ENCODE measurements around the gene TRIM29. TPM values are rescaled to one million over a fixed set of nuclear protein-coding genes. Genes with fewer than 3 reads are reported as not detected.

The TRIM29 gene
- total and polyA plus RNA-seq, 2 experiments from 2014 or later: 0.28 TPM; not detected in 1

DNA sequence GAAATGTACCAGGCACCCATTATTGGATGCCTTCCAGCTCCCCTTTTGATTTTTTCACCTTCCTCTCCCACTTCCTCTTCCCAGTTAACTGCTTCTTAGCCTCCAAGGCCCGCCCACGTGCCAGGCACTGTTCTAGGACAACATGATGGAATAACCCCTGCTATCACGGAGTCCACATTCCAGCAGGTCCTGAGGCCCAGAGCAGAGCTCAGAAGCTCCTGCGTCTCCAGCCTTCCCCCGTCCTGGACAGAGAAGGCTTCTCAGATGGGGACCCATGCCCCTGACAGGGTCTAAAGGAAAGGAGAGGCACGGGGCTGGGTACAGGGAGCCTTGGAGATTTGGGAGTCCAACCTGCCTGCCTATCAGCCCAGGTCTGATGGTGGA lies 29.1 kb downstream of the TRIM29 start:
- no peaks in the 10 kb centered on the region for H3F3A ChIP-seq (replicated peaks; ENCODE audit: low read depth)
- Mint-ChIP-seq H3K4me3 (no peak overlapping the region), H3K9me3 (peaks cover 4% of the 10 kb centered on the region; the same call in 2 of the 3 replicates), H3K36me3 (ENCODE audit: low read depth) (no peaks in the 10 kb centered on the region), H3K27ac (no peak overlapping the region), H3K4me1 (peaks cover 20% of the 10 kb centered on the region), H3K27me3 (ENCODE audit: insufficient read depth, low read depth, poor library complexity) (peaks cover 15% of the 10 kb centered on the region)
- TF ChIP-seq, protein P1, sequence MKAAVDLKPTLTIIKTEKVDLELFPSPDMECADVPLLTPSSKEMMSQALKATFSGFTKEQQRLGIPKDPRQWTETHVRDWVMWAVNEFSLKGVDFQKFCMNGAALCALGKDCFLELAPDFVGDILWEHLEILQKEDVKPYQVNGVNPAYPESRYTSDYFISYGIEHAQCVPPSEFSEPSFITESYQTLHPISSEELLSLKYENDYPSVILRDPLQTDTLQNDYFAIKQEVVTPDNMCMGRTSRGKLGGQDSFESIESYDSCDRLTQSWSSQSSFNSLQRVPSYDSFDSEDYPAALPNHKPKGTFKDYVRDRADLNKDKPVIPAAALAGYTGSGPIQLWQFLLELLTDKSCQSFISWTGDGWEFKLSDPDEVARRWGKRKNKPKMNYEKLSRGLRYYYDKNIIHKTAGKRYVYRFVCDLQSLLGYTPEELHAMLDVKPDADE (IDR thresholded peaks at IDR 0.05): no peak
- TF ChIP-seq, protein P2, sequence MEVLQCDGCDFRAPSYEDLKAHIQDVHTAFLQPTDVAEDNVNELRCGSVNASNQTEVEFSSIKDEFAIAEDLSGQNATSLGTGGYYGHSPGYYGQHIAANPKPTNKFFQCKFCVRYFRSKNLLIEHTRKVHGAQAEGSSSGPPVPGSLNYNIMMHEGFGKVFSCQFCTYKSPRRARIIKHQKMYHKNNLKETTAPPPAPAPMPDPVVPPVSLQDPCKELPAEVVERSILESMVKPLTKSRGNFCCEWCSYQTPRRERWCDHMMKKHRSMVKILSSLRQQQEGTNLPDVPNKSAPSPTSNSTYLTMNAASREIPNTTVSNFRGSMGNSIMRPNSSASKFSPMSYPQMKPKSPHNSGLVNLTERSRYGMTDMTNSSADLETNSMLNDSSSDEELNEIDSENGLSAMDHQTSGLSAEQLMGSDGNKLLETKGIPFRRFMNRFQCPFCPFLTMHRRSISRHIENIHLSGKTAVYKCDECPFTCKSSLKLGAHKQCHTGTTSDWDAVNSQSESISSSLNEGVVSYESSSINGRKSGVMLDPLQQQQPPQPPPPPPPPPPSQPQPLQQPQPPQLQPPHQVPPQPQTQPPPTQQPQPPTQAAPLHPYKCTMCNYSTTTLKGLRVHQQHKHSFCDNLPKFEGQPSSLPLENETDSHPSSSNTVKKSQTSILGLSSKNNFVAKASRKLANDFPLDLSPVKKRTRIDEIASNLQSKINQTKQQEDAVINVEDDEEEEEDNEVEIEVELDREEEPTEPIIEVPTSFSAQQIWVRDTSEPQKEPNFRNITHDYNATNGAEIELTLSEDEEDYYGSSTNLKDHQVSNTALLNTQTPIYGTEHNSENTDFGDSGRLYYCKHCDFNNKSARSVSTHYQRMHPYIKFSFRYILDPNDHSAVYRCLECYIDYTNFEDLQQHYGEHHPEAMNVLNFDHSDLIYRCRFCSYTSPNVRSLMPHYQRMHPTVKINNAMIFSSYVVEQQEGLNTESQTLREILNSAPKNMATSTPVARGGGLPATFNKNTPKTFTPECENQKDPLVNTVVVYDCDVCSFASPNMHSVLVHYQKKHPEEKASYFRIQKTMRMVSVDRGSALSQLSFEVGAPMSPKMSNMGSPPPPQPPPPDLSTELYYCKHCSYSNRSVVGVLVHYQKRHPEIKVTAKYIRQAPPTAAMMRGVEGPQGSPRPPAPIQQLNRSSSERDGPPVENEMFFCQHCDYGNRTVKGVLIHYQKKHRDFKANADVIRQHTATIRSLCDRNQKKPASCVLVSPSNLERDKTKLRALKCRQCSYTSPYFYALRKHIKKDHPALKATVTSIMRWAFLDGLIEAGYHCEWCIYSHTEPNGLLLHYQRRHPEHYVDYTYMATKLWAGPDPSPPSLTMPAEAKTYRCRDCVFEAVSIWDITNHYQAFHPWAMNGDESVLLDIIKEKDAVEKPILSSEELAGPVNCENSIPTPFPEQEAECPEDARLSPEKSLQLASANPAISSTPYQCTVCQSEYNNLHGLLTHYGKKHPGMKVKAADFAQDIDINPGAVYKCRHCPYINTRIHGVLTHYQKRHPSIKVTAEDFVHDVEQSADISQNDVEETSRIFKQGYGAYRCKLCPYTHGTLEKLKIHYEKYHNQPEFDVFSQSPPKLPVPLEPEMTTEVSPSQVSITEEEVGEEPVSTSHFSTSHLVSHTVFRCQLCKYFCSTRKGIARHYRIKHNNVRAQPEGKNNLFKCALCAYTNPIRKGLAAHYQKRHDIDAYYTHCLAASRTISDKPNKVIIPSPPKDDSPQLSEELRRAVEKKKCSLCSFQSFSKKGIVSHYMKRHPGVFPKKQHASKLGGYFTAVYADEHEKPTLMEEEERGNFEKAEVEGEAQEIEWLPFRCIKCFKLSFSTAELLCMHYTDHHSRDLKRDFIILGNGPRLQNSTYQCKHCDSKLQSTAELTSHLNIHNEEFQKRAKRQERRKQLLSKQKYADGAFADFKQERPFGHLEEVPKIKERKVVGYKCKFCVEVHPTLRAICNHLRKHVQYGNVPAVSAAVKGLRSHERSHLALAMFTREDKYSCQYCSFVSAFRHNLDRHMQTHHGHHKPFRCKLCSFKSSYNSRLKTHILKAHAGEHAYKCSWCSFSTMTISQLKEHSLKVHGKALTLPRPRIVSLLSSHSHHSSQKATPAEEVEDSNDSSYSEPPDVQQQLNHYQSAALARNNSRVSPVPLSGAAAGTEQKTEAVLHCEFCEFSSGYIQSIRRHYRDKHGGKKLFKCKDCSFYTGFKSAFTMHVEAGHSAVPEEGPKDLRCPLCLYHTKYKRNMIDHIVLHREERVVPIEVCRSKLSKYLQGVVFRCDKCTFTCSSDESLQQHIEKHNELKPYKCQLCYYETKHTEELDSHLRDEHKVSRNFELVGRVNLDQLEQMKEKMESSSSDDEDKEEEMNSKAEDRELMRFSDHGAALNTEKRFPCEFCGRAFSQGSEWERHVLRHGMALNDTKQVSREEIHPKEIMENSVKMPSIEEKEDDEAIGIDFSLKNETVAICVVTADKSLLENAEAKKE (CRISPR knock-in tag; IDR thresholded peaks at IDR 0.05): no peak
- no peak for TF ChIP-seq CREB1 (CRISPR knock-in tag; IDR thresholded peaks at IDR 0.05; ENCODE audit: low read depth)
- TF ChIP-seq, protein P3, sequence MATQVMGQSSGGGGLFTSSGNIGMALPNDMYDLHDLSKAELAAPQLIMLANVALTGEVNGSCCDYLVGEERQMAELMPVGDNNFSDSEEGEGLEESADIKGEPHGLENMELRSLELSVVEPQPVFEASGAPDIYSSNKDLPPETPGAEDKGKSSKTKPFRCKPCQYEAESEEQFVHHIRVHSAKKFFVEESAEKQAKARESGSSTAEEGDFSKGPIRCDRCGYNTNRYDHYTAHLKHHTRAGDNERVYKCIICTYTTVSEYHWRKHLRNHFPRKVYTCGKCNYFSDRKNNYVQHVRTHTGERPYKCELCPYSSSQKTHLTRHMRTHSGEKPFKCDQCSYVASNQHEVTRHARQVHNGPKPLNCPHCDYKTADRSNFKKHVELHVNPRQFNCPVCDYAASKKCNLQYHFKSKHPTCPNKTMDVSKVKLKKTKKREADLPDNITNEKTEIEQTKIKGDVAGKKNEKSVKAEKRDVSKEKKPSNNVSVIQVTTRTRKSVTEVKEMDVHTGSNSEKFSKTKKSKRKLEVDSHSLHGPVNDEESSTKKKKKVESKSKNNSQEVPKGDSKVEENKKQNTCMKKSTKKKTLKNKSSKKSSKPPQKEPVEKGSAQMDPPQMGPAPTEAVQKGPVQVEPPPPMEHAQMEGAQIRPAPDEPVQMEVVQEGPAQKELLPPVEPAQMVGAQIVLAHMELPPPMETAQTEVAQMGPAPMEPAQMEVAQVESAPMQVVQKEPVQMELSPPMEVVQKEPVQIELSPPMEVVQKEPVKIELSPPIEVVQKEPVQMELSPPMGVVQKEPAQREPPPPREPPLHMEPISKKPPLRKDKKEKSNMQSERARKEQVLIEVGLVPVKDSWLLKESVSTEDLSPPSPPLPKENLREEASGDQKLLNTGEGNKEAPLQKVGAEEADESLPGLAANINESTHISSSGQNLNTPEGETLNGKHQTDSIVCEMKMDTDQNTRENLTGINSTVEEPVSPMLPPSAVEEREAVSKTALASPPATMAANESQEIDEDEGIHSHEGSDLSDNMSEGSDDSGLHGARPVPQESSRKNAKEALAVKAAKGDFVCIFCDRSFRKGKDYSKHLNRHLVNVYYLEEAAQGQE (IDR thresholded peaks at IDR 0.05; ENCODE audit: unreplicated experiment): no peak
- TF ChIP-seq, protein P4, sequence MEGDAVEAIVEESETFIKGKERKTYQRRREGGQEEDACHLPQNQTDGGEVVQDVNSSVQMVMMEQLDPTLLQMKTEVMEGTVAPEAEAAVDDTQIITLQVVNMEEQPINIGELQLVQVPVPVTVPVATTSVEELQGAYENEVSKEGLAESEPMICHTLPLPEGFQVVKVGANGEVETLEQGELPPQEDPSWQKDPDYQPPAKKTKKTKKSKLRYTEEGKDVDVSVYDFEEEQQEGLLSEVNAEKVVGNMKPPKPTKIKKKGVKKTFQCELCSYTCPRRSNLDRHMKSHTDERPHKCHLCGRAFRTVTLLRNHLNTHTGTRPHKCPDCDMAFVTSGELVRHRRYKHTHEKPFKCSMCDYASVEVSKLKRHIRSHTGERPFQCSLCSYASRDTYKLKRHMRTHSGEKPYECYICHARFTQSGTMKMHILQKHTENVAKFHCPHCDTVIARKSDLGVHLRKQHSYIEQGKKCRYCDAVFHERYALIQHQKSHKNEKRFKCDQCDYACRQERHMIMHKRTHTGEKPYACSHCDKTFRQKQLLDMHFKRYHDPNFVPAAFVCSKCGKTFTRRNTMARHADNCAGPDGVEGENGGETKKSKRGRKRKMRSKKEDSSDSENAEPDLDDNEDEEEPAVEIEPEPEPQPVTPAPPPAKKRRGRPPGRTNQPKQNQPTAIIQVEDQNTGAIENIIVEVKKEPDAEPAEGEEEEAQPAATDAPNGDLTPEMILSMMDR (conservative IDR thresholded peaks at IDR 0.05; ENCODE audit: low read depth in 2 of 2): no peak
- no peak for TF ChIP-seq JUNB (IDR thresholded peaks at IDR 0.05; ENCODE audit: unreplicated experiment)
- TF ChIP-seq EZH2phosphoT487 (IDR thresholded peaks at IDR 0.05; ENCODE audit: unreplicated experiment): no peak
- TF ChIP-seq ZNF114 (CRISPR knock-in tag; IDR thresholded peaks at IDR 0.05): no peak
- no peak for TF ChIP-seq ZNF331 (CRISPR knock-in tag; IDR thresholded peaks at IDR 0.05; ENCODE audit: low read depth)
- TF ChIP-seq STAT1 (IDR thresholded peaks at IDR 0.05; ENCODE audit: unreplicated experiment): no peak
- no peak for TF ChIP-seq EZH2 (IDR thresholded peaks at IDR 0.05; ENCODE audit: low read depth, unreplicated experiment)
- no peak for TF ChIP-seq POLR2AphosphoS5 (IDR thresholded peaks at IDR 0.05; ENCODE audit: low read depth)
- H3K4me3 ChIP-seq: no peak overlapping the region
- H3K36me3 ChIP-seq (ENCODE audit: insufficient read depth): no peaks in the 10 kb centered on the region
- no peak for DNase-seq (ENCODE audit: low spot score)
- no peak for ATAC-seq
- no peaks in the 10 kb centered on the region for H4K20me1 ChIP-seq (replicated peaks; ENCODE audit: insufficient read depth)
- H3K27ac ChIP-seq (ENCODE audit: low read depth): no peak overlapping the region
- H3K4me2 ChIP-seq: no peak overlapping the region
- H2AFZ ChIP-seq: no peak overlapping the region
- H3K79me2 ChIP-seq (replicated peaks; ENCODE audit: insufficient read depth): no peaks in the 10 kb centered on the region
- no peaks in the 10 kb centered on the region for H3K27me3 ChIP-seq (ENCODE audit: insufficient read depth)
- no peaks in the 10 kb centered on the region for H3K9me2 ChIP-seq (ENCODE audit: insufficient read depth)
- H3K4me1 ChIP-seq (ENCODE audit: insufficient read depth): peaks cover 8% of the 10 kb centered on the region; the same call in 1 of the 2 replicates
